K562 (cell line): ENCODE results near the gene CTNNA3.

ENCODE experiments used
- POU5F1 ChIP-seq: fragments of 150-350 bp; IDR thresholded peaks from 2 replicates; pipeline ENCODE4 v1.6.1; 2014; ENCODE audit warnings: borderline replicate concordance, low read length, low read depth, mild to moderate bottlenecking; ENCODE audit not compliant: partially characterized antibody
- TF ChIP-seq, protein P1 (sequence below), 3 experiments: IDR thresholded peaks in 2 of 3; conservative IDR thresholded peaks in 1 of 3; 2 replicates each; pipeline ENCODE4 v1.5.1; 2011 to 2012; ENCODE audit warnings: low read length in 3 of 3, mild to moderate bottlenecking in 3 of 3, control low read depth in 2 of 3, improper control_type of control experiment in 1 of 3, inconsistent platforms in 1 of 3, low read depth in 1 of 3, mixed read lengths in 1 of 3, moderate library complexity in 1 of 3; ENCODE audit not compliant: insufficient read depth in 2 of 3

DNA sequence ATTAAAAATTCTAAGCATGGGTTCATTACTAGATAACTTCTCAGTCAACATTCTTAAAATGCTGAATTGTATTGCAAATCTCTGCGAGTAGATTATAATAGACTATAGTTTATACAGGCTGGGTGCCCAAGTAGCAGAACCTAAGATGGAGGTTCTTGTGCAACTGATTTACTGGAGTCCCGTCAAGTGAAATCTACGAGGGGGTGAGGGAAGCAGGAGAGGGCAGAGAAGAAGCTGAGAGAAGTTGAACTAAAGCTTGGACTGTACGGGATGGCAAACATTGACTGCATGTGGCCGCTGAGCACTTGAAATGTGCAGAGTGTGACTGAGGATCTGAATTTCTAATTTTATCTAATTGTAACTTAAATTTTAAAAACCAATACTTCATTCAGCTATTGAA lies 124.5 kb downstream of the CTNNA3 start:
- TF ChIP-seq, protein P1, sequence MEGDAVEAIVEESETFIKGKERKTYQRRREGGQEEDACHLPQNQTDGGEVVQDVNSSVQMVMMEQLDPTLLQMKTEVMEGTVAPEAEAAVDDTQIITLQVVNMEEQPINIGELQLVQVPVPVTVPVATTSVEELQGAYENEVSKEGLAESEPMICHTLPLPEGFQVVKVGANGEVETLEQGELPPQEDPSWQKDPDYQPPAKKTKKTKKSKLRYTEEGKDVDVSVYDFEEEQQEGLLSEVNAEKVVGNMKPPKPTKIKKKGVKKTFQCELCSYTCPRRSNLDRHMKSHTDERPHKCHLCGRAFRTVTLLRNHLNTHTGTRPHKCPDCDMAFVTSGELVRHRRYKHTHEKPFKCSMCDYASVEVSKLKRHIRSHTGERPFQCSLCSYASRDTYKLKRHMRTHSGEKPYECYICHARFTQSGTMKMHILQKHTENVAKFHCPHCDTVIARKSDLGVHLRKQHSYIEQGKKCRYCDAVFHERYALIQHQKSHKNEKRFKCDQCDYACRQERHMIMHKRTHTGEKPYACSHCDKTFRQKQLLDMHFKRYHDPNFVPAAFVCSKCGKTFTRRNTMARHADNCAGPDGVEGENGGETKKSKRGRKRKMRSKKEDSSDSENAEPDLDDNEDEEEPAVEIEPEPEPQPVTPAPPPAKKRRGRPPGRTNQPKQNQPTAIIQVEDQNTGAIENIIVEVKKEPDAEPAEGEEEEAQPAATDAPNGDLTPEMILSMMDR (IDR thresholded peaks at IDR 0.05 in 2 of 3, conservative IDR thresholded peaks at IDR 0.05 in 1 of 3; ENCODE audit: insufficient read depth in 2 of 3, low read depth in 1 of 3, low read length in 3 of 3), result no peak
- no peak for TF ChIP-seq POU5F1
